IMR-90 (cell line): Measurements from ENCODE around the gene STMN3. TPM values are rescaled to one million over a fixed set of nuclear protein-coding genes. Genes with fewer than 3 reads are reported as not detected.

Experiments
- ATAC-seq: fragments of 200-7000 bp; cut with Tn5 transposase; 2 replicates; pipeline ENCODE4 v1.9.1; 2020; ENCODE audit warnings: low read depth, mild to moderate bottlenecking, moderate library complexity
- BruUV-seq: library from RNA; stranded (reverse); fragments of 400-500 nt; replicated peaks from 2 replicates; lab custom pipeline; 2021; lab: Mats Ljungman, UMichigan
- CTCF ChIA-PET: fragments of 300-600 bp; formaldehyde crosslinking; extraction: SDS; loops from one replicate; lab custom pipeline; 2021; ENCODE audit warnings: antibody characterized with exemption; lab: Yijun Ruan, JAX
- POLR2A ChIA-PET: fragments of 300-600 bp; sonication (Branson Sonifier 250); formaldehyde crosslinking; loops from one replicate; lab custom pipeline; 2022; ENCODE audit warnings: antibody characterized with exemption; ENCODE audit not compliant: unreplicated experiment; lab: Charles Lee
- DNase-seq: peaks from one replicate; pipeline ENCODE4 v3.0.0; 2013
- H2AFZ ChIP-seq: replicated peaks from 2 replicates; pipeline ENCODE3; 2013; ENCODE audit warnings: low read length, mild to moderate bottlenecking; ENCODE audit not compliant: poor library complexity
- H2AK5ac ChIP-seq: 2 replicates; pipeline ENCODE4 v1.6.1; 2013; ENCODE audit warnings: low read depth, low read length, inconsistent platforms
- H2AK9ac ChIP-seq: replicated peaks from 2 replicates; pipeline ENCODE3; 2013; ENCODE audit warnings: mild to moderate bottlenecking, low read depth, low read length, moderate library complexity; ENCODE audit not compliant: poor library complexity
- H2BK120ac ChIP-seq: 2 replicates; pipeline ENCODE4 v1.6.1; 2013; ENCODE audit warnings: low read depth, low read length, inconsistent platforms
- H2BK15ac ChIP-seq: 3 replicates; pipeline ENCODE4 v1.6.1; 2013; ENCODE audit warnings: low read depth, low read length, inconsistent platforms
- H2BK20ac ChIP-seq: 2 replicates; pipeline ENCODE4 v1.6.1; 2013; ENCODE audit warnings: low read depth, mild to moderate bottlenecking, inconsistent platforms, low read length, moderate library complexity
- H2BK5ac ChIP-seq: 2 replicates; pipeline ENCODE4 v1.6.1; 2013; ENCODE audit warnings: mild to moderate bottlenecking, low read depth, low read length, inconsistent platforms; ENCODE audit not compliant: poor library complexity, severe bottlenecking
- H3K14ac ChIP-seq: replicated peaks from 2 replicates; pipeline ENCODE4 v1.6.1; 2013; ENCODE audit warnings: low read depth, low read length, inconsistent platforms
- H3K18ac ChIP-seq: 2 replicates; pipeline ENCODE4 v1.6.1; 2013; ENCODE audit warnings: low read depth, low read length, control low read depth
- H3K23ac ChIP-seq: 2 replicates; pipeline ENCODE4 v1.6.1; 2013; ENCODE audit warnings: low read depth, low read length, inconsistent platforms
- H3K27ac ChIP-seq: 2 replicates; pipeline ENCODE4 v1.5.1; 2013; ENCODE audit warnings: mild to moderate bottlenecking, control low read depth, low read length; ENCODE audit not compliant: insufficient read depth
- H3K27me3 ChIP-seq: 2 replicates; pipeline ENCODE4 v1.6.1; 2013; ENCODE audit warnings: low read length; ENCODE audit not compliant: control insufficient read depth, insufficient read depth
- H3K36me3 ChIP-seq: 2 replicates; pipeline ENCODE4 v1.6.1; 2013; ENCODE audit warnings: low read length, mixed read lengths; ENCODE audit not compliant: control insufficient read depth, insufficient read depth
- H3K4ac ChIP-seq: 2 replicates; pipeline ENCODE4 v1.6.1; 2013; ENCODE audit warnings: low read depth, low read length, inconsistent platforms
- H3K4me1 ChIP-seq: 2 replicates; pipeline ENCODE4 v1.6.1; 2013; ENCODE audit warnings: low read length, mixed read lengths; ENCODE audit not compliant: control insufficient read depth, insufficient read depth
- H3K4me2 ChIP-seq: 2 replicates; pipeline ENCODE4 v1.6.1; 2013; ENCODE audit warnings: low read depth, mild to moderate bottlenecking, control low read depth, low read length, moderate library complexity
- H3K4me3 ChIP-seq: 2 replicates; pipeline ENCODE4 v1.5.1; 2013; ENCODE audit warnings: low read depth, mild to moderate bottlenecking, control low read depth, low read length, moderate library complexity; ENCODE audit not compliant: insufficient read depth
- H3K56ac ChIP-seq: 2 replicates; pipeline ENCODE4 v1.6.1; 2013; ENCODE audit warnings: low read length, inconsistent platforms; ENCODE audit not compliant: insufficient read depth; ENCODE audit errors: extremely low read depth
- H3K79me1 ChIP-seq, 2 experiments: 2 replicates each; pipeline ENCODE4 v1.6.1; 2013; ENCODE audit warnings: low read length in 2 of 2, inconsistent platforms in 1 of 2, low read depth in 1 of 2
- H3K9ac ChIP-seq: 2 replicates; pipeline ENCODE4 v1.6.1; 2013; ENCODE audit warnings: low read depth, low read length, control low read depth
- H3K9me1 ChIP-seq: 2 replicates; pipeline ENCODE4 v1.6.1; 2013; ENCODE audit warnings: low read length, inconsistent platforms; ENCODE audit not compliant: insufficient read depth
- H3K9me3 ChIP-seq: 2 replicates; pipeline ENCODE4 v1.6.1; 2013; ENCODE audit warnings: low read length; ENCODE audit not compliant: control insufficient read depth, insufficient read depth
- H4K20me1 ChIP-seq: 2 replicates; pipeline ENCODE4 v1.6.1; 2013; ENCODE audit warnings: low read length, inconsistent platforms; ENCODE audit not compliant: insufficient read depth
- H4K5ac ChIP-seq: 2 replicates; pipeline ENCODE4 v1.6.1; 2013; ENCODE audit warnings: mild to moderate bottlenecking, low read depth, low read length, control low read depth
- H4K8ac ChIP-seq, 2 experiments: 2 replicates each; pipeline ENCODE4 v1.6.1; 2013; ENCODE audit warnings: low read depth in 2 of 2, low read length in 2 of 2, control low read depth in 1 of 2, inconsistent platforms in 1 of 2
- H4K91ac ChIP-seq: 2 replicates; pipeline ENCODE4 v1.6.1; 2013; ENCODE audit warnings: low read depth, low read length, inconsistent platforms; ENCODE audit not compliant: insufficient read depth
- BHLHE40 ChIP-seq: fragments of 150-350 bp; IDR thresholded peaks from 2 replicates; pipeline ENCODE4 v1.6.1; 2016; ENCODE audit warnings: mild to moderate bottlenecking, low read depth, low read length
- CEBPB ChIP-seq: IDR thresholded peaks from 2 replicates; pipeline ENCODE4 v1.6.1; 2012; ENCODE audit warnings: low read depth, low read length, improper control_type of control experiment
- FOS ChIP-seq: fragments of 150-350 bp; IDR thresholded peaks from 2 replicates; pipeline ENCODE4 v1.6.1; 2016; ENCODE audit warnings: low read depth, low read length
- MAZ ChIP-seq: IDR thresholded peaks from 2 replicates; pipeline ENCODE4 v1.6.1; 2012; ENCODE audit warnings: low read depth, mild to moderate bottlenecking, low read length, improper control_type of control experiment, moderate library complexity, borderline replicate concordance
- MXI1 ChIP-seq: IDR thresholded peaks from 2 replicates; pipeline ENCODE4 v1.6.1; 2012; ENCODE audit warnings: low read depth, mild to moderate bottlenecking, low read length, moderate library complexity, borderline replicate concordance
- NFE2L2 ChIP-seq: fragments of 150-350 bp; IDR thresholded peaks from 2 replicates; pipeline ENCODE4 v1.6.1; 2016; ENCODE audit warnings: low read depth, mild to moderate bottlenecking, low read length
- RAD21 ChIP-seq: IDR thresholded peaks from 2 replicates; pipeline ENCODE4 v1.6.1; 2012; ENCODE audit warnings: low read length, improper control_type of control experiment
- RCOR1 ChIP-seq: IDR thresholded peaks from 2 replicates; pipeline ENCODE4 v1.6.1; 2012; ENCODE audit warnings: mild to moderate bottlenecking, low read length, improper control_type of control experiment; ENCODE audit not compliant: insufficient replicate concordance
- WGBS, 2 experiments: methylation state at CpG; one replicate each; pipeline versions ENCODE4 v1.1.5 to v1.1.7; 2013; ENCODE audit warnings: missing lambda C conversion rate in 2 of 2; ENCODE audit not compliant: insufficient read length in 1 of 2; ENCODE audit errors: extremely low coverage in 2 of 2; 5-methylcytosine and 5-hydroxymethylcytosine counted together
- dilution Hi-C: fragments of 300-500 bp; cut with HindIII; formaldehyde crosslinking; loops from one replicate; pipeline ENCODE4 v1.14.3; 2018; ENCODE audit warnings: low sequenced_read_pairs; ENCODE audit not compliant: unreplicated experiment
- in situ Hi-C: fragments of 300-500 bp; cut with MboI; formaldehyde crosslinking; loops from 3 replicates; pipeline ENCODE4 v1.14.3; 2019; ENCODE audit warnings: low sequenced_read_pairs, inconsistent platforms, mixed read lengths
- intact Hi-C: fragments of 100-400 bp; cut with micrococcal nuclease; formaldehyde crosslinking; loops from 2 replicates; pipeline ENCODE4 v1.10.0; 2022
- polyA plus RNA-seq, 3 experiments: library from polyadenylated mRNA; depleted of rRNA; stranded (reverse); fragments of >200 nt; gene quantifications; 2 replicates each; pipeline ENCODE4 v1.2.3, GENCODE V29; 2012; ENCODE audit warnings: low replicate concordance in 1 of 3
- total RNA-seq: library from RNA; depleted of rRNA; stranded (reverse); fragments of >200 nt; gene quantifications from 2 replicates; pipeline ENCODE4 v1.2.3, GENCODE V29; 2012
- TF ChIP-seq, protein P1 (sequence below): fragments of 150-350 bp; IDR thresholded peaks from 2 replicates; pipeline ENCODE4 v1.6.1; 2017; ENCODE audit warnings: mild to moderate bottlenecking, antibody characterized with exemption, low read length, low read depth
- TF ChIP-seq, protein P2 (sequence below): fragments of 150-350 bp; IDR thresholded peaks from 2 replicates; pipeline ENCODE4 v1.6.1; 2016; ENCODE audit warnings: low read depth, mild to moderate bottlenecking, low read length, moderate library complexity, borderline replicate concordance

STMN3 gene
- total and polyA plus RNA-seq, 2 of the 4 experiments (the other 2 are of a cell fraction) = 20.3 to 62.3 TPM

GRCh38 chr20:63699466-63700198 lies 46.4 kb upstream of the STMN3 start:
- in situ Hi-C loops = loop anchor here (10.0 kb wide), 1 partner anchor 165 kb away; the partner anchor contains the start of genes ABHD16B and TPD52L2
- H3K9me3 ChIP-seq = no peaks in the 10 kb centered on the region
- no peak overlapping the region; the same call in 1 of the 2 replicates for H3K23ac ChIP-seq
- intact Hi-C loops = no loop called here
- no peak overlapping the region for H3K4me3 ChIP-seq
- H2BK20ac ChIP-seq = peak overlapping the region; percentile 58; the same call in 1 of the 2 replicates
- peaks cover 17 to 58% of the 10 kb centered on the region in 2 experiments; a peak in 3 of 4 replicates for H3K79me1 ChIP-seq
- H3K4me2 ChIP-seq = peak overlapping the region; percentile 11; the same call in 1 of the 2 replicates
- H4K20me1 ChIP-seq = no peaks in the 10 kb centered on the region
- peak overlapping the region; percentile 36; the same call in 1 of the 3 replicates for H2BK15ac ChIP-seq
- DNase-seq (no peak), ATAC-seq (peak; percentile 27; the same call in 1 of the 2 replicates)
- peak overlapping the region; percentile 82 for H3K18ac ChIP-seq
- H4K5ac ChIP-seq = peak overlapping the region; percentile 81
- H3K14ac ChIP-seq = peak overlapping the region; percentile 30
- no peaks in the 10 kb centered on the region for H3K9me1 ChIP-seq
- H3K4ac ChIP-seq = peak overlapping the region; percentile 96
- dilution Hi-C loops = no loop called here
- H2AFZ ChIP-seq = peak overlapping the region; percentile 73
- peak overlapping the region; percentile 88 for H2AK9ac ChIP-seq
- H3K4me1 ChIP-seq = peaks cover 22% of the 10 kb centered on the region
- TSS peak; percentile 79 for BruUV-seq
- H4K91ac ChIP-seq = peak overlapping the region; percentile 97
- peak overlapping the region; percentile 82 for H2AK5ac ChIP-seq
- H3K27ac ChIP-seq = peak overlapping the region; percentile 76
- peak overlapping the region; percentile 65 for H2BK120ac ChIP-seq
- peak overlapping the region; percentile 31 for H3K56ac ChIP-seq
- H2BK5ac ChIP-seq = peak overlapping the region; percentile 98
- 100% methylated on average over 2 of the region's 24 CpGs; no CpG with 5 or more reads in 1 of the 2 experiments for WGBS, 2 experiments
- no peak overlapping the region for H3K9ac ChIP-seq
- H4K8ac ChIP-seq = peak overlapping the region; percentile 91 to 92
- TF ChIP-seq, protein P1, sequence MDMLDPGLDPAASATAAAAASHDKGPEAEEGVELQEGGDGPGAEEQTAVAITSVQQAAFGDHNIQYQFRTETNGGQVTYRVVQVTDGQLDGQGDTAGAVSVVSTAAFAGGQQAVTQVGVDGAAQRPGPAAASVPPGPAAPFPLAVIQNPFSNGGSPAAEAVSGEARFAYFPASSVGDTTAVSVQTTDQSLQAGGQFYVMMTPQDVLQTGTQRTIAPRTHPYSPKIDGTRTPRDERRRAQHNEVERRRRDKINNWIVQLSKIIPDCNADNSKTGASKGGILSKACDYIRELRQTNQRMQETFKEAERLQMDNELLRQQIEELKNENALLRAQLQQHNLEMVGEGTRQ = no peak
- no peak for TF ChIP-seq FOS
- TF ChIP-seq BHLHE40 = no peak
- TF ChIP-seq, protein P2, sequence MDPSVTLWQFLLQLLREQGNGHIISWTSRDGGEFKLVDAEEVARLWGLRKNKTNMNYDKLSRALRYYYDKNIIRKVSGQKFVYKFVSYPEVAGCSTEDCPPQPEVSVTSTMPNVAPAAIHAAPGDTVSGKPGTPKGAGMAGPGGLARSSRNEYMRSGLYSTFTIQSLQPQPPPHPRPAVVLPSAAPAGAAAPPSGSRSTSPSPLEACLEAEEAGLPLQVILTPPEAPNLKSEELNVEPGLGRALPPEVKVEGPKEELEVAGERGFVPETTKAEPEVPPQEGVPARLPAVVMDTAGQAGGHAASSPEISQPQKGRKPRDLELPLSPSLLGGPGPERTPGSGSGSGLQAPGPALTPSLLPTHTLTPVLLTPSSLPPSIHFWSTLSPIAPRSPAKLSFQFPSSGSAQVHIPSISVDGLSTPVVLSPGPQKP = no peak
- no peak for TF ChIP-seq RCOR1
- TF ChIP-seq NFE2L2 = no peak
- TF ChIP-seq MXI1 = no peak
- no peak for TF ChIP-seq CEBPB
- no peak for TF ChIP-seq MAZ
- no peak for TF ChIP-seq RAD21
- peaks cover 18% of the 10 kb centered on the region for H3K36me3 ChIP-seq
- ChIA-PET CTCF (no interaction called here), POLR2A (interaction anchor here (1.6 kb wide), 1 partner anchor 8 kb away, joined by 5 read pairs; the partner anchor contains the start of genes ARFRP1 and ZGPAT)
- no peaks in the 10 kb centered on the region for H3K27me3 ChIP-seq
